ENCODE measurements around the gene DIABLO. TPM values are rescaled to one million over a fixed set of nuclear protein-coding genes. Genes with fewer than 3 reads are reported as not detected.
A peak's percentile ranks its signal among the peaks of the same experiment; 100 is the strongest.

The DIABLO gene
- total RNA-seq, 3 donors from 2014 or later = 48.2 to 71.1 (median 62.3) TPM

DNA sequence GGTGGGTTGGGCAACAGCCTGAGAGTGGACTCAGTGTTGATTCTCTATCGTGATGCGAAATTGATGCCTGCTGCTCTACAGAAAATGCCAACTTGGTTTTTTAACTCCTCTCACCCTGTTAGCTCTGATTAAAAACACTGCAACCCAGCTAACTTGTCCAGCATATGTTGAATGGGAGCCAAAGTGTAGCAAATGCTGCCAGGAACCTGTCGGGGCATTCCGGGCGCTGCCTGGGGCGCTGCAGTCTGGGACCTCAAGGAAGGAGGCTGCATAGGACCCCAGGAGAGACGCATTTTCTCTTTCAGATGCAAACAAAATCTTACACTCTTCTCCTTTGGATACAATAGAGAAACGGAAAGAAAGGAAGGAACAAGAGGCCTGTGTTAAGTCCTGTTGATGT, 18.5 kb downstream of the DIABLO start:
- no peak for DNase-seq (ENCODE audit: low spot score in 2 of 2)
- peaks cover 8% of the 10 kb centered on the region for H3K36me3 ChIP-seq
- no peaks in the 10 kb centered on the region for H3K9me3 ChIP-seq
- peaks cover 6 to 12% of the 10 kb centered on the region in 2 donors for H3K4me1 ChIP-seq
- no peak overlapping the region for H3K4me3 ChIP-seq
- H3K27me3 ChIP-seq = no peaks in the 10 kb centered on the region
- H3K27ac ChIP-seq = no peak overlapping the region
- TF ChIP-seq, protein P1, sequence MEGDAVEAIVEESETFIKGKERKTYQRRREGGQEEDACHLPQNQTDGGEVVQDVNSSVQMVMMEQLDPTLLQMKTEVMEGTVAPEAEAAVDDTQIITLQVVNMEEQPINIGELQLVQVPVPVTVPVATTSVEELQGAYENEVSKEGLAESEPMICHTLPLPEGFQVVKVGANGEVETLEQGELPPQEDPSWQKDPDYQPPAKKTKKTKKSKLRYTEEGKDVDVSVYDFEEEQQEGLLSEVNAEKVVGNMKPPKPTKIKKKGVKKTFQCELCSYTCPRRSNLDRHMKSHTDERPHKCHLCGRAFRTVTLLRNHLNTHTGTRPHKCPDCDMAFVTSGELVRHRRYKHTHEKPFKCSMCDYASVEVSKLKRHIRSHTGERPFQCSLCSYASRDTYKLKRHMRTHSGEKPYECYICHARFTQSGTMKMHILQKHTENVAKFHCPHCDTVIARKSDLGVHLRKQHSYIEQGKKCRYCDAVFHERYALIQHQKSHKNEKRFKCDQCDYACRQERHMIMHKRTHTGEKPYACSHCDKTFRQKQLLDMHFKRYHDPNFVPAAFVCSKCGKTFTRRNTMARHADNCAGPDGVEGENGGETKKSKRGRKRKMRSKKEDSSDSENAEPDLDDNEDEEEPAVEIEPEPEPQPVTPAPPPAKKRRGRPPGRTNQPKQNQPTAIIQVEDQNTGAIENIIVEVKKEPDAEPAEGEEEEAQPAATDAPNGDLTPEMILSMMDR (IDR thresholded peaks at IDR 0.05) = no peak
- TF ChIP-seq POLR2A (IDR thresholded peaks at IDR 0.05) (no peak), POLR2AphosphoS5 (IDR thresholded peaks at IDR 0.05) (no peak)
- intact Hi-C loops (cut with DNase I; ENCODE audit: low total_unique reads) = no loop called here

DNA sequence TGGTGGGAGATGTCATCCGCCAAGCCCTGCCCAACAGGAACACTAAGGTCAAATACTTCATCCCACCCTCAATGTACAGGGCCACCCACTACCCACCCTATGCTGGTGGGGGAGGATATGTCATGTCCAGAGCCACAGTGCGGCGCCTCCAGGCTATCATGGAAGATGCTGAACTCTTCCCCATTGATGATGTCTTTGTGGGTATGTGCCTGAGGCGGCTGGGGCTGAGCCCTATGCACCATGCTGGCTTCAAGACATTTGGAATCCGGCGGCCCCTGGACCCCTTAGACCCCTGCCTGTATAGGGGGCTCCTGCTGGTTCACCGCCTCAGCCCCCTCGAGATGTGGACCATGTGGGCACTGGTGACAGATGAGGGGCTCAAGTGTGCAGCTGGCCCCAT, 18.9 kb downstream of the DIABLO start:
- Histone ChIP-seq H3K27ac (no peak overlapping the region), H3K4me1 (peaks cover 6 to 12% of the 10 kb centered on the region in 2 donors), H3K36me3 (peaks cover 8% of the 10 kb centered on the region), H3K4me3 (no peak overlapping the region), H3K27me3 (no peaks in the 10 kb centered on the region), H3K9me3 (no peaks in the 10 kb centered on the region)
- TF ChIP-seq POLR2AphosphoS5 (IDR thresholded peaks at IDR 0.05) (no peak), POLR2A (IDR thresholded peaks at IDR 0.05) (no peak)
- TF ChIP-seq, protein P1 (IDR thresholded peaks at IDR 0.05) = no peak
- DNase-seq (ENCODE audit: low spot score in 2 of 2) = no peak
- intact Hi-C loops (cut with DNase I; ENCODE audit: low total_unique reads) = no loop called here

DNA sequence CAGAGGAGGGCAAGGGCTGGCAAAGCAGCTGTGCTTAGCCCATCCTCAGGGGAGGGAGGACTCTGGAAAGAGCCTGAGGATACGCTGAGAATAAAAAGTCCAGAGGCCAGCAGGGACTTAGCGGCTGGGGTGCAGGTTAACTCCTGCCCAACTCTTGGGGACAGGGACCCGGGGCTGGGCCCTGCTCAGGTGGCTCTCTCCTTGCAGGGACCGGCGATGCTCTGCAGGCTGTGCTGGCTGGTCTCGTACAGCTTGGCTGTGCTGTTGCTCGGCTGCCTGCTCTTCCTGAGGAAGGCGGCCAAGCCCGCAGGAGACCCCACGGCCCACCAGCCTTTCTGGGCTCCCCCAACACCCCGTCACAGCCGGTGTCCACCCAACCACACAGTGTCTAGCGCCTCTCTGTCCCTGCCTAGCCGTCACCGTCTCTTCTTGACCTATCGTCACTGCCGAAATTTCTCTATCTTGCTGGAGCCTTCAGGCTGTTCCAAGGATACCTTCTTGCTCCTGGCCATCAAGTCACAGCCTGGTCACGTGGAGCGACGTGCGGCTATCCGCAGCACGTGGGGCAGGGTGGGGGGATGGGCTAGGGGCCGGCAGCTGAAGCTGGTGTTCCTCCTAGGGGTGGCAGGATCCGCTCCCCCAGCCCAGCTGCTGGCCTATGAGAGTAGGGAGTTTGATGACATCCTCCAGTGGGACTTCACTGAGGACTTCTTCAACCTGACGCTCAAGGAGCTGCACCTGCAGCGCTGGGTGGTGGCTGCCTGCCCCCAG, 19.6 kb downstream of the DIABLO start:
- H3K27me3 ChIP-seq = peaks cover 0 to 3% of the 10 kb centered on the region in 2 donors
- no peaks in the 10 kb centered on the region for H3K9me3 ChIP-seq
- no peak overlapping the region for H3K4me3 ChIP-seq
- H3K4me1 ChIP-seq = peaks cover 6 to 12% of the 10 kb centered on the region in 2 donors
- intact Hi-C loops (cut with DNase I; ENCODE audit: low total_unique reads) = no loop called here
- peaks cover 8% of the 10 kb centered on the region for H3K36me3 ChIP-seq
- H3K27ac ChIP-seq = no peak overlapping the region
- no peak for TF ChIP-seq POLR2AphosphoS5 (IDR thresholded peaks at IDR 0.05)
- TF ChIP-seq, protein P1 (IDR thresholded peaks at IDR 0.05) = no peak
- peak in 1 of 2 donors; percentile 30 for DNase-seq (ENCODE audit: low spot score in 2 of 2)

DNA sequence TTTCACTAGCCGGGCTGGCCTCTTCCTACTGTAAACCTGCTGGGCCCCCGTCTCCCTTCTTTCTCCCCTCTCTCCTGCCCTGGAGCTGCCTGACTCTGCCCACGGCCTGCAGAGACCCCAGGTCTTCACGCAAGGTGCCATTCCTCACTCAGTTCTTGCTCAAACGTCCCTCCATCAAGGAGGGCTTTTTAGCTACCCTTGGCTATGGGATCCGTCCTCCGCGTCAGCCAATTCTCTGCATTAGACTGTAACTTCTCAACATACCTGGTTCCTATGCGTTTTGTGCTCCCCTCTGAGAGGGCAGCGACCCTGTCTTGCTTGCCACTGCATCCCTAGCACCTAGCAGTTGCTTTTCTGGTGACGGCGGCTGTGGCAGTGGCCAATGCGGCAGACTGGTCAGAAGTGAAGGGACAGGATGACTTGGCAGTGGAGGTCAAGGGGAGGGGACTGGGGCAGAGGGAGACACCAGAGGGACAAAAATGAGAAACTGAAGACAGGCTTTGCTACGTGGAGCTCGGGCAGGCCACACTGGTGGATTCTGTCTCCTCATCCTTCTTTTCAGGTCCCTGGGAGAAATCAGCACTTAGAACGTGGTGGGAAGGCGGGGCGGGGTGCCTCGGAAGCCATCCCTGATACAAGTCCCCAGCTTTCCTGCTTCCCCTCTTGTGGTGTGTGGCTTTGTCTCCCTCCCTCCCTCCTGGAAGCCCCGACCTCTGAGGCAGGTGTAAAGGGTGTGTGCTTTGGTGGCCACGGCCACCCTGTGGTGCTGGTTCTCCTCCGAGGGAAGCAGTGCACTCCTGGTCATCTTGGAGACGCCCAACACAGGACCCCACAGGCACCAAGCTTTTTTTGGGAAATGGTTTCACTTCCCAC, 20.6 kb downstream of the DIABLO start:
- peaks cover 0 to 3% of the 10 kb centered on the region in 2 donors for H3K27me3 ChIP-seq
- TF ChIP-seq, protein P1 (IDR thresholded peaks at IDR 0.05) = no peak
- TF ChIP-seq POLR2A (IDR thresholded peaks at IDR 0.05) (no peak), POLR2AphosphoS5 (IDR thresholded peaks at IDR 0.05) (no peak)
- H3K4me3 ChIP-seq = no peak overlapping the region
- peak in 1 of 2 donors; percentile 30 for DNase-seq (ENCODE audit: low spot score in 2 of 2)
- H3K36me3 ChIP-seq = peaks cover 8% of the 10 kb centered on the region
- no peaks in the 10 kb centered on the region for H3K9me3 ChIP-seq
- intact Hi-C loops (cut with DNase I; ENCODE audit: low total_unique reads) = no loop called here
- no peak overlapping the region for H3K27ac ChIP-seq
- peaks cover 6 to 12% of the 10 kb centered on the region in 2 donors for H3K4me1 ChIP-seq
